ENCODE results near the gene RPUSD2.

DNA sequence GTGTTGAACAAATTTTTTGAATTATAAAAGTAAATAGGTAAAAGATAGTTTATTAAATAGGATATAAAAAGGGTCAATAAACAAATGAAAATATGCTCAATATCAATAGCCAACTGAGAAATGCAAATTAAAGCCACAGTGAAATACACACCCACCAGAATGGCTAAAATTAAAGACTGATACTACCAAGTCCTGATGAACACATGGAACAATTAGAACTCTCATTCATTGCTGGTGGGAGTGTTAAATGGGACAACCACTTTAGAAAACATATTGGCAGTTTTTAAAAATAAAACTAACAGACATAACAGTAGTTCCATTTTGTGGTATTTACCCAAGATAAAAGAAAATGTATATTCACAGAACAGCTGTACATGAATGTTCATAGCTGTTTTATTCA is 45.5 kb upstream of the RPUSD2 start:
- TF ChIP-seq, protein P1, sequence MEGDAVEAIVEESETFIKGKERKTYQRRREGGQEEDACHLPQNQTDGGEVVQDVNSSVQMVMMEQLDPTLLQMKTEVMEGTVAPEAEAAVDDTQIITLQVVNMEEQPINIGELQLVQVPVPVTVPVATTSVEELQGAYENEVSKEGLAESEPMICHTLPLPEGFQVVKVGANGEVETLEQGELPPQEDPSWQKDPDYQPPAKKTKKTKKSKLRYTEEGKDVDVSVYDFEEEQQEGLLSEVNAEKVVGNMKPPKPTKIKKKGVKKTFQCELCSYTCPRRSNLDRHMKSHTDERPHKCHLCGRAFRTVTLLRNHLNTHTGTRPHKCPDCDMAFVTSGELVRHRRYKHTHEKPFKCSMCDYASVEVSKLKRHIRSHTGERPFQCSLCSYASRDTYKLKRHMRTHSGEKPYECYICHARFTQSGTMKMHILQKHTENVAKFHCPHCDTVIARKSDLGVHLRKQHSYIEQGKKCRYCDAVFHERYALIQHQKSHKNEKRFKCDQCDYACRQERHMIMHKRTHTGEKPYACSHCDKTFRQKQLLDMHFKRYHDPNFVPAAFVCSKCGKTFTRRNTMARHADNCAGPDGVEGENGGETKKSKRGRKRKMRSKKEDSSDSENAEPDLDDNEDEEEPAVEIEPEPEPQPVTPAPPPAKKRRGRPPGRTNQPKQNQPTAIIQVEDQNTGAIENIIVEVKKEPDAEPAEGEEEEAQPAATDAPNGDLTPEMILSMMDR (conservative IDR thresholded peaks at IDR 0.05; ENCODE audit: low read depth in 2 of 2) = no peak
- TF ChIP-seq, protein P2, sequence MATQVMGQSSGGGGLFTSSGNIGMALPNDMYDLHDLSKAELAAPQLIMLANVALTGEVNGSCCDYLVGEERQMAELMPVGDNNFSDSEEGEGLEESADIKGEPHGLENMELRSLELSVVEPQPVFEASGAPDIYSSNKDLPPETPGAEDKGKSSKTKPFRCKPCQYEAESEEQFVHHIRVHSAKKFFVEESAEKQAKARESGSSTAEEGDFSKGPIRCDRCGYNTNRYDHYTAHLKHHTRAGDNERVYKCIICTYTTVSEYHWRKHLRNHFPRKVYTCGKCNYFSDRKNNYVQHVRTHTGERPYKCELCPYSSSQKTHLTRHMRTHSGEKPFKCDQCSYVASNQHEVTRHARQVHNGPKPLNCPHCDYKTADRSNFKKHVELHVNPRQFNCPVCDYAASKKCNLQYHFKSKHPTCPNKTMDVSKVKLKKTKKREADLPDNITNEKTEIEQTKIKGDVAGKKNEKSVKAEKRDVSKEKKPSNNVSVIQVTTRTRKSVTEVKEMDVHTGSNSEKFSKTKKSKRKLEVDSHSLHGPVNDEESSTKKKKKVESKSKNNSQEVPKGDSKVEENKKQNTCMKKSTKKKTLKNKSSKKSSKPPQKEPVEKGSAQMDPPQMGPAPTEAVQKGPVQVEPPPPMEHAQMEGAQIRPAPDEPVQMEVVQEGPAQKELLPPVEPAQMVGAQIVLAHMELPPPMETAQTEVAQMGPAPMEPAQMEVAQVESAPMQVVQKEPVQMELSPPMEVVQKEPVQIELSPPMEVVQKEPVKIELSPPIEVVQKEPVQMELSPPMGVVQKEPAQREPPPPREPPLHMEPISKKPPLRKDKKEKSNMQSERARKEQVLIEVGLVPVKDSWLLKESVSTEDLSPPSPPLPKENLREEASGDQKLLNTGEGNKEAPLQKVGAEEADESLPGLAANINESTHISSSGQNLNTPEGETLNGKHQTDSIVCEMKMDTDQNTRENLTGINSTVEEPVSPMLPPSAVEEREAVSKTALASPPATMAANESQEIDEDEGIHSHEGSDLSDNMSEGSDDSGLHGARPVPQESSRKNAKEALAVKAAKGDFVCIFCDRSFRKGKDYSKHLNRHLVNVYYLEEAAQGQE (IDR thresholded peaks at IDR 0.05; ENCODE audit: unreplicated experiment) = no peak
- TF ChIP-seq POLR2AphosphoS5 (IDR thresholded peaks at IDR 0.05; ENCODE audit: low read depth) = no peak
- TF ChIP-seq JUNB (IDR thresholded peaks at IDR 0.05; ENCODE audit: unreplicated experiment) = no peak
- no peak for TF ChIP-seq EZH2phosphoT487 (IDR thresholded peaks at IDR 0.05; ENCODE audit: unreplicated experiment)
- TF ChIP-seq CREB1 (CRISPR knock-in tag; IDR thresholded peaks at IDR 0.05; ENCODE audit: low read depth) = no peak
